ENCODE results near the gene CDH4. TPM values are rescaled to one million over a fixed set of nuclear protein-coding genes. Genes with fewer than 3 reads are reported as not detected.

CDH4 gene
- total and polyA plus RNA-seq, 2 of the 8 experiments (the other 6 are each of a cell fraction or from before 2014, with no cell fraction given) = 4.3 to 7.9 TPM

GRCh38 chr20:61217848-61218247 lies 34.2 kb upstream of the CDH4 start:
- Histone ChIP-seq H4K91ac (replicated peaks; ENCODE audit: insufficient read length, low read length) (no peak overlapping the region), H3K56ac (replicated peaks; ENCODE audit: insufficient read length, low read depth, low read length) (no peak overlapping the region), H3K4me2 (ENCODE audit: insufficient read depth in 1 of 2, low read depth in 2 of 2, low read length in 2 of 2) (no peak overlapping the region), H3K79me1 (ENCODE audit: low read depth, low read length) (no peaks in the 10 kb centered on the region), H4K8ac (ENCODE audit: extremely low read depth, insufficient read depth, low read length) (no peak overlapping the region), H2AK5ac (ENCODE audit: low read depth, low read length) (no peak overlapping the region), H3K9ac (replicated peaks in 1 of 4; ENCODE audit: extremely low read depth in 1 of 4, low read depth in 3 of 4, low read length in 3 of 4) (no peak overlapping the region), H2BK20ac (ENCODE audit: low read length) (no peak overlapping the region), H3K18ac (ENCODE audit: extremely low read depth, low read length) (no peak overlapping the region), H3K4me1 (replicated peaks in 1 of 4; ENCODE audit: control insufficient read depth in 3 of 4, insufficient read depth in 4 of 4, low read length in 3 of 4) (no peaks in the 10 kb centered on the region), H4K20me1 (replicated peaks in 1 of 2; ENCODE audit: control insufficient read depth in 1 of 2, insufficient read depth in 2 of 2, low read length in 2 of 2) (no peaks in the 10 kb centered on the region), H3K79me2 (ENCODE audit: control insufficient read depth in 1 of 2, insufficient read depth in 2 of 2, low read length in 2 of 2) (peaks cover 0 to 4% of the 10 kb centered on the region in 2 experiments; a peak in 1 of 4 replicates), H2AFZ (ENCODE audit: low read length) (no peak overlapping the region), H3K23ac (ENCODE audit: insufficient read length) (no peak overlapping the region), H2BK120ac (replicated peaks; ENCODE audit: low read depth, low read length) (no peak overlapping the region), H2BK15ac (ENCODE audit: low read length) (no peak overlapping the region), H2BK5ac (ENCODE audit: low read depth, low read length) (no peak overlapping the region), H3K14ac (ENCODE audit: insufficient read length) (no peak overlapping the region), H3K36me3 (ENCODE audit: control insufficient read depth in 2 of 4, insufficient read depth in 4 of 4, low read length in 3 of 4) (no peaks in the 10 kb centered on the region), H3K27ac (ENCODE audit: low read depth, low read length) (no peak overlapping the region), H3K27me3 (replicated peaks in 1 of 4; ENCODE audit: control insufficient read depth in 3 of 4, extremely low read depth in 1 of 4, insufficient read depth in 3 of 4, low read length in 3 of 4) (peaks cover 4 to 34% (median 20%) of the 10 kb centered on the region in 4 experiments), H3K9me3 (ENCODE audit: insufficient read depth in 2 of 2, low read depth in 1 of 2, low read length in 1 of 2) (peaks cover 0 to 5% of the 10 kb centered on the region in 2 experiments; a peak in 1 of 4 replicates), H4K5ac (ENCODE audit: insufficient read length, low read depth, low read length) (no peak overlapping the region), H2BK12ac (ENCODE audit: low read depth, low read length) (no peak overlapping the region), H3K4ac (replicated peaks; ENCODE audit: insufficient read length, low read depth, low read length) (no peak overlapping the region), H3K23me2 (ENCODE audit: low read depth, low read length) (no peaks in the 10 kb centered on the region; the same call in 1 of the 2 replicates), H3K4me3 (ENCODE audit: extremely low read depth in 1 of 4, insufficient read depth in 2 of 4, low read depth in 3 of 4, low read length in 4 of 4) (no peak overlapping the region)
- DNase-seq (ENCODE audit: low read depth in 1 of 2, low spot score in 2 of 2) (no peak), FAIRE-seq (no peak)
- CTCF ChIA-PET (ENCODE audit: partially characterized antibody) = interaction anchor here (1.1 to 2.4 kb wide), 4 partner anchors 10 to 366 kb away, joined by 3 to 12 read pairs (median 3); no protein-coding TSS in a partner anchor
- POLR2A ChIA-PET (ENCODE audit: partially characterized antibody) = no interaction called here
- WGBS, 2 experiments (ENCODE audit: extremely low coverage in 1 of 2, insufficient coverage in 1 of 2, insufficient read length in 1 of 2, insufficient replicate concordance in 2 of 2, low coverage in 1 of 2, low lambda C conversion rate in 2 of 2, missing lambda C conversion rate in 1 of 2) = 84% methylated on average over 1 of the region's 1 CpG; no CpG with 5 or more reads in 1 of the 2 experiments
- no peak for TF ChIP-seq E2F6 (IDR thresholded peaks at IDR 0.05)
- TF ChIP-seq TAF7 (optimal IDR thresholded peaks at IDR 0.05; ENCODE audit: borderline replicate concordance, low read depth, low read length) = no peak
- TF ChIP-seq CBX8 (IDR thresholded peaks at IDR 0.05; ENCODE audit: borderline replicate concordance, low read depth, low read length) = no peak
- TF ChIP-seq JUN (IDR thresholded peaks at IDR 0.05; ENCODE audit: low read depth, low read length) = no peak
- TF ChIP-seq KDM1A (IDR thresholded peaks at IDR 0.05; ENCODE audit: borderline replicate concordance, low read length) = no peak
- no peak for TF ChIP-seq CTCF (IDR thresholded peaks at IDR 0.05; ENCODE audit: control extremely low read depth in 1 of 3, insufficient read depth in 1 of 3, low read depth in 1 of 3, low read length in 3 of 3)
- TF ChIP-seq NRF1 (IDR thresholded peaks at IDR 0.05; ENCODE audit: low read depth, low read length) = no peak
- no peak for TF ChIP-seq MAFK (IDR thresholded peaks at IDR 0.05; ENCODE audit: low read depth, low read length)
- TF ChIP-seq TBP (IDR thresholded peaks at IDR 0.05; ENCODE audit: low read depth, low read length) = no peak
- no peak for TF ChIP-seq YY1 (IDR thresholded peaks at IDR 0.05; ENCODE audit: low read depth, low read length)
- no peak for TF ChIP-seq HDAC6 (IDR thresholded peaks at IDR 0.05; ENCODE audit: low read depth, low read length)

Data from H1 (cell line).